Brain microvascular endothelial cell (primary cell): ENCODE data around the gene CDCA3.
"Not testable (repeated sequence)": the region's sequence is repeated elsewhere in the genome, so short reads cannot be mapped to it uniquely, and the experiment has no call there.

ENCODE experiments used
- DNase-seq: peaks from one replicate; pipeline ENCODE4 v3.0.0-alpha.2; 2020
- H3K27ac ChIP-seq: fragments of 250-450 bp; sonication (Bioruptor Pico); 2 replicates; pipeline ENCODE4 v1.5.1; 2020; ENCODE audit warnings: mild to moderate bottlenecking, moderate library complexity
- H3K27me3 ChIP-seq: fragments of 250-450 bp; sonication (Bioruptor Pico); replicated peaks from 2 replicates; pipeline ENCODE4 v1.5.1; 2020; ENCODE audit warnings: mild to moderate bottlenecking
- H3K36me3 ChIP-seq: fragments of 250-450 bp; sonication (Bioruptor Pico); replicated peaks from 2 replicates; pipeline ENCODE4 v1.5.1; 2020; ENCODE audit warnings: mild to moderate bottlenecking
- H3K4me3 ChIP-seq: 2 replicates; pipeline ENCODE4 v1.5.1; 2011; ENCODE audit warnings: low read depth, mild to moderate bottlenecking, control low read depth, low read length, moderate library complexity
- in situ Hi-C: cut with HindIII; loops from 2 replicates; pipeline ENCODE4 v1.10.0; 2017; ENCODE audit warnings: low sequenced_read_pairs, low pct_ligation_motif_present
- TF ChIP-seq, protein P1 (sequence below): IDR thresholded peaks from 2 replicates; pipeline ENCODE4 v1.5.1; 2011; ENCODE audit warnings: low read depth, mild to moderate bottlenecking, moderate library complexity, low read length, control low read depth, inconsistent platforms; ENCODE audit errors: missing control alignments

CDCA3 gene

DNA sequence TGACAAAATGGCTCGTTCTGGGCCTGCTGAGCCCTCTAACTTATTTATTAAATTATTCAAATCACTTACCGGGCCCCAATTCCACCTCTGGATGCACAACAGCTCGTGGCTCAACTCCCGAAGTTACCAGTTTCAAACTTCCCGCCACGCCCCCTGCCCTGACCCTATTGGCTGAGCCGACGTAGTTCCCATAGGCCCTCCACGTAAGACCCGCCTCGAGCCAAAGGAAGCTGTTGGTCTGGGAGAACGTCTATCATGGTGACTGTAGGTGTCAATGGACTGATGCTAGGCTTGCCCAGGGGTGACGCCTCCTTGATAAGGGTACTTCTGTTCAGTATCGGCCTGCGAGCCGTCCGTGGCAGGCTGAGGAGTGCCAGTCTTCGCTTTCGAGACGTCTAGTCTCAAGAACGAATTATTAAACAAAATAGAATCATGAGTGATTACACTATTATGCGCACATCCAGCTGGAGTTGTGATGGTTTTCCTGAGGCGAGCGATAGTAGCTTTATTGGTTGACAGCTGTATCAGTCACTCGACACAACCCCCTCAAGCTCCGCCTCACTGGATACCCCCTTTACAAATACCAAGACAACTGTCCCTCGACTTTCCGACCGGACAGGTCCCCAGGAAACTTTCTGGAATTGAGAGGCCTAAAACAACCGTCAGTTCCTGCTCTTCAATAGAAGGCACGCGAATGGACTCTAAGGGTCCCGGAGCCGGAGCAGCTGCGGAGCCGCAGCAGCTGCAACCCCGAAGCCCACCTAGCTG is at the start of gene CDCA3:
CDCA3 (minus strand) TSS at position 134 of the 768 bp plus-strand sequence. CDS start 334 bp downstream, outside the sequence.
- no peaks in the 10 kb centered on the region for H3K27me3 ChIP-seq
- peak; percentile 98 for DNase-seq
- TF ChIP-seq, protein P1, sequence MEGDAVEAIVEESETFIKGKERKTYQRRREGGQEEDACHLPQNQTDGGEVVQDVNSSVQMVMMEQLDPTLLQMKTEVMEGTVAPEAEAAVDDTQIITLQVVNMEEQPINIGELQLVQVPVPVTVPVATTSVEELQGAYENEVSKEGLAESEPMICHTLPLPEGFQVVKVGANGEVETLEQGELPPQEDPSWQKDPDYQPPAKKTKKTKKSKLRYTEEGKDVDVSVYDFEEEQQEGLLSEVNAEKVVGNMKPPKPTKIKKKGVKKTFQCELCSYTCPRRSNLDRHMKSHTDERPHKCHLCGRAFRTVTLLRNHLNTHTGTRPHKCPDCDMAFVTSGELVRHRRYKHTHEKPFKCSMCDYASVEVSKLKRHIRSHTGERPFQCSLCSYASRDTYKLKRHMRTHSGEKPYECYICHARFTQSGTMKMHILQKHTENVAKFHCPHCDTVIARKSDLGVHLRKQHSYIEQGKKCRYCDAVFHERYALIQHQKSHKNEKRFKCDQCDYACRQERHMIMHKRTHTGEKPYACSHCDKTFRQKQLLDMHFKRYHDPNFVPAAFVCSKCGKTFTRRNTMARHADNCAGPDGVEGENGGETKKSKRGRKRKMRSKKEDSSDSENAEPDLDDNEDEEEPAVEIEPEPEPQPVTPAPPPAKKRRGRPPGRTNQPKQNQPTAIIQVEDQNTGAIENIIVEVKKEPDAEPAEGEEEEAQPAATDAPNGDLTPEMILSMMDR = no peak
- peak within 1 kb of the TSS; percentile 74 for H3K27ac ChIP-seq
- peak within 1 kb of the TSS; percentile 94 for H3K4me3 ChIP-seq
- H3K36me3 ChIP-seq = peaks cover 6% of the 10 kb centered on the region
- in situ Hi-C loops = no loop called here

DNA sequence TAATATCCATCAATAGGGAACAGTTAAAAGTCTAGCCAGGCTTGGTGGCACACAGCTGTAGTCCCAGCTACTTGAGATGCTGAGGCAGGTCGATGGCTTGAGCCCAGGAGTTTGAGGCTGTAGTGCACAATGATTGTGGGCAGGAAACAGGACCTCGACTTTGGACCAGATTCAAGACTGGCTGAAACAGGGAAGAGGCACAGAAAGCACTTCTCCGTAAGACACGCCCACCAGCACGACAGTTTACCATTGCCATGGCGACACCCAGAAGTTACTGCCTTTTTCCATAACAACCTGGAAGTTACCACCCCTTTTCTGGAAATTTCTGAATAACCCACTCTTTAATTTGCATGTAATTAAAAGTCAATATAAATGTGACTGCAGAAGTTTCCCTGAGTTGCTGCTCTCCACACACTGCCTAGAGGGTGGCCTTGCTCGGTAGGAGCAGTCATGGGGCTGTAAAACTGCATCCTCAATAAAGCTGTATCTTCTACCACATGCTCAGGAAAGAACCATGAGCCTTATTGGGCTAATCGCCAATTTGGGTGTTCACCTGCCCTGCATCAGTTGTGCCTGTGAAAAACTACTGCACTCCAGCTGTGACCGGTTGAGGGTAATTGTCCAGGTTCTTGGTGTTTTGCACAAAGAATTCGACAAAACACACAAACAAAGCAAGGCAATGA is 48.9 kb upstream of the CDCA3 start:
- Histone ChIP-seq H3K36me3 (no peaks in the 10 kb centered on the region), H3K27ac (no peak overlapping the region), H3K27me3 (no peaks in the 10 kb centered on the region), H3K4me3 (no peak overlapping the region)
- in situ Hi-C loops = no loop called here
- TF ChIP-seq, protein P1 = no peak
- no peak for DNase-seq

DNA sequence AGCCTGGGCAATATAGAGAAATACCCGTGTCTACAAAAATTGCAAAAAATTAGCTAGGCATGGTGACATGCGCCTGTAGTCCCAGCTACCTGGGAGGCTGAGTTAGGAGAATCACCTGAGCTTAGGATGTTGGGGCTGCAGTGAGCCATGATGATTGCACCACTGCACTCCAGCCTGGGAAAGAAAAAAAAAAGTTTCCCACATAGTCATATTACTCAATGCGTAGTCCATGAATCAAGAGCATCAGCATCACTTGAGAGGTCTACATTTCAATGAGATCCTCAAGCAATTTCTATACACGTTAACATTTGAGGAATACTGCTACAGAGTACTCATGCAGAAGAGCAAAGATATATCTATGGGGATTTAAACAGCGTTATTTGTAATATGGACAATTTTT is 48.3 kb upstream of the CDCA3 start:
- in situ Hi-C loops = no loop called here
- Histone ChIP-seq H3K27ac (no peak overlapping the region), H3K36me3 (no peaks in the 10 kb centered on the region), H3K27me3 (no peaks in the 10 kb centered on the region), H3K4me3 (no peak overlapping the region)
- TF ChIP-seq, protein P1 = no peak
- no peak for DNase-seq

DNA sequence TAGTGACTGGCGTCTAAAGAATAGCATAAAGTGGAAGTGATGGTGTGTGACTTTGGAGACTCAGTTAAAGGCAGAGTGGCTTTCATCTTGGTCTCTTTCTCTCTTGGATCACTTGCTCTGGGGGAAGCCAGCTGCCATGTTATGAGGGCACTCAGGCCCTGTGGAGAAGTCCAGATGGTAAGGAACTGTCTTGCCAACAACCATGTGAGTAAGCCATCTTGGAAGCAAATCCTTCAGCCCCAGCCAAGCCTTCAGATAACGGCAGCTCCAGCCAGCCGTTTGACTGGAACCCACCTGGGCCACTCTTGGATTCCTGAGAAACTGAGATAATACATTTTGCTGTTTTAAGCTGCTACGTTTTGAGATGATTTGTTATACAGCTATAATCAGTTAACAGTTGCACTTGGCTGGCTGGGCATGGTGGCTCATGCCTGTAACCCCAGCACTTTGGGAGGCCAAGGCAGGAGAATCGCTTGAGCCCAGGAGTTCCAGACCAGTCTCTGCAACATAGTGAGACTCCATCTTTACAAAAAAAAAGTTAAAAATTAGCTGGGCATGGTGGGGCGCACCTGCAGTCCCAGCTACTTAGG is 45.9 kb upstream of the CDCA3 start:
- H3K36me3 ChIP-seq = no peaks in the 10 kb centered on the region
- no peak overlapping the region for H3K27ac ChIP-seq
- TF ChIP-seq, protein P1 = no peak
- no peaks in the 10 kb centered on the region for H3K27me3 ChIP-seq
- H3K4me3 ChIP-seq = no peak overlapping the region
- in situ Hi-C loops = no loop called here
- no peak for DNase-seq

DNA sequence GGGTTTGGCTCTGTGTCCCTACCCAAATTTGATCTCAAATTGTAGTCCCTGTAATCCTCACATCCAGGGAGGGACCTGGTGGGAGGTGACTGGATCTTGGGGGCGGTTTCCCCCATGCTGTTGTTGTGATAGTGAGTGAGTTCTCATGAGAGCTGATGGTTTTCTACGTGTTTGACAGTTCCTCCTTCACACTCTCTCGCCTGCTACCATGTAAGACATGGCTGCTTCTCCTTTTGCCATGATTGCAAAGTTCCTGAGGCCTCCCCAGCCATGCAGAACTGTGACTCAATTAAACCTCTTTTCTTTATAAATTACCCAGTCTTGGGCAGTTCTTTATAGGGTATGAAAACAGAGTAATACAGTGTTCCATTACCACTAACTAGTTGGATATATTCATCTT is 43.2 kb upstream of the CDCA3 start:
- Histone ChIP-seq H3K36me3 (no peaks in the 10 kb centered on the region), H3K27ac (no peak overlapping the region), H3K27me3 (no peaks in the 10 kb centered on the region), H3K4me3 (no peak overlapping the region)
- DNase-seq = no peak
- TF ChIP-seq, protein P1 = no peak
- in situ Hi-C loops = no loop called here

DNA sequence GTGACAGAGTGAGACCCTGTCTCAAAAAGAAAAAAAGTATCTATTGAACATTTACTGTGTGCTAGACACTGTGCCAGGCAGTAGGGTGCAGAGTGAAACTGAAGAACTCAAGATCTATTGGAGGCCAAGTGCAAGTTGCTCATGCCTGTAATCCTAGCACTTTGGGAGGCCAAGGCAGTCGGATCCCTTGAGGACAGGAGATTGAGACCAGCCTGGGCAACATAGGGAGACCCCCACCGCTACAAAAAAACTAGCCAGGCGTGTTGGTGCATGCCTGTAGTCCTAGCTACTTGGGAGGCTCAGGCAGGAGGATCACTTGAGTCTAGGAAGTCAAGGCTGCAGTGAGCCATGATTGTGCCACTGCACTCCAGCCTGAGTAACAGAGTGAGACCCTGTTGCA is 41.6 kb upstream of the CDCA3 start:
- H3K36me3 ChIP-seq, H3K27ac ChIP-seq, H3K4me3 ChIP-seq, H3K27me3 ChIP-seq, in situ Hi-C loops, DNase-seq: not testable (repeated sequence)
